Measurements from ENCODE around the gene BCAS4.

The BCAS4 gene

GRCh38 chr20:50820515-50821256, 25.8 kb downstream of the BCAS4 start:
- Histone ChIP-seq H3K4me1 (ENCODE audit: control insufficient read depth, insufficient read depth, low read length) (peaks cover 24% of the 10 kb centered on the region), H3K9me3 (ENCODE audit: control insufficient read depth, low read length) (no peaks in the 10 kb centered on the region), H3K9ac (ENCODE audit: low read length) (no peak overlapping the region), H3K36me3 (ENCODE audit: control insufficient read depth, insufficient read depth, low read length) (no peaks in the 10 kb centered on the region), H3K27me3 (ENCODE audit: control insufficient read depth, insufficient read depth, low read length) (no peaks in the 10 kb centered on the region), H3K4me3 (ENCODE audit: low read length) (no peak overlapping the region)

- Histone ChIP-seq H3K9me3 (ENCODE audit: control insufficient read depth, low read length) (no peaks in the 10 kb centered on the region), H3K4me1 (ENCODE audit: control insufficient read depth, insufficient read depth, low read length) (peaks cover 24% of the 10 kb centered on the region), H3K36me3 (ENCODE audit: control insufficient read depth, insufficient read depth, low read length) (no peaks in the 10 kb centered on the region), H3K27me3 (ENCODE audit: control insufficient read depth, insufficient read depth, low read length) (no peaks in the 10 kb centered on the region), H3K4me3 (ENCODE audit: low read length) (no peak overlapping the region), H3K9ac (ENCODE audit: low read length) (no peak overlapping the region)
Observed at GRCh38 chr20:50821257-50821921, 26.5 kb downstream of the BCAS4 start.

GRCh38 chr20:50821994-50822393, 27.1 kb downstream of the BCAS4 start:
- no peaks in the 10 kb centered on the region for H3K9me3 ChIP-seq (ENCODE audit: control insufficient read depth, low read length)
- H3K27me3 ChIP-seq (ENCODE audit: control insufficient read depth, insufficient read depth, low read length): no peaks in the 10 kb centered on the region
- peaks cover 24% of the 10 kb centered on the region for H3K4me1 ChIP-seq (ENCODE audit: control insufficient read depth, insufficient read depth, low read length)
- H3K4me3 ChIP-seq (ENCODE audit: low read length): no peak overlapping the region
- H3K36me3 ChIP-seq (ENCODE audit: control insufficient read depth, insufficient read depth, low read length): no peaks in the 10 kb centered on the region
- no peak overlapping the region for H3K9ac ChIP-seq (ENCODE audit: low read length)

- no peak overlapping the region for H3K4me3 ChIP-seq (ENCODE audit: low read length)
- no peaks in the 10 kb centered on the region for H3K9me3 ChIP-seq (ENCODE audit: control insufficient read depth, low read length)
- H3K4me1 ChIP-seq (ENCODE audit: control insufficient read depth, insufficient read depth, low read length): peaks cover 18% of the 10 kb centered on the region
- no peak overlapping the region for H3K9ac ChIP-seq (ENCODE audit: low read length)
- H3K36me3 ChIP-seq (ENCODE audit: control insufficient read depth, insufficient read depth, low read length): no peaks in the 10 kb centered on the region
- H3K27me3 ChIP-seq (ENCODE audit: control insufficient read depth, insufficient read depth, low read length): no peaks in the 10 kb centered on the region
Observed at GRCh38 chr20:50823319-50823718, 28.5 kb downstream of the BCAS4 start.

GRCh38 chr20:50824137-50824536, 29.3 kb downstream of the BCAS4 start:
- Histone ChIP-seq H3K9ac (ENCODE audit: low read length) (no peak overlapping the region), H3K4me1 (ENCODE audit: control insufficient read depth, insufficient read depth, low read length) (peaks cover 11% of the 10 kb centered on the region), H3K9me3 (ENCODE audit: control insufficient read depth, low read length) (no peaks in the 10 kb centered on the region), H3K27me3 (ENCODE audit: control insufficient read depth, insufficient read depth, low read length) (no peaks in the 10 kb centered on the region), H3K4me3 (ENCODE audit: low read length) (no peak overlapping the region), H3K36me3 (ENCODE audit: control insufficient read depth, insufficient read depth, low read length) (no peaks in the 10 kb centered on the region)

GRCh38 chr20:50826121-50826520, 31.3 kb downstream of the BCAS4 start:
- no peaks in the 10 kb centered on the region for H3K9me3 ChIP-seq (ENCODE audit: control insufficient read depth, low read length)
- H3K4me1 ChIP-seq (ENCODE audit: control insufficient read depth, insufficient read depth, low read length): peaks cover 11% of the 10 kb centered on the region
- no peaks in the 10 kb centered on the region for H3K27me3 ChIP-seq (ENCODE audit: control insufficient read depth, insufficient read depth, low read length)
- H3K4me3 ChIP-seq (ENCODE audit: low read length): no peak overlapping the region
- no peaks in the 10 kb centered on the region for H3K36me3 ChIP-seq (ENCODE audit: control insufficient read depth, insufficient read depth, low read length)
- no peak overlapping the region for H3K9ac ChIP-seq (ENCODE audit: low read length)

- Histone ChIP-seq H3K36me3 (ENCODE audit: control insufficient read depth, insufficient read depth, low read length) (no peaks in the 10 kb centered on the region), H3K9ac (ENCODE audit: low read length) (no peak overlapping the region), H3K4me3 (ENCODE audit: low read length) (no peak overlapping the region), H3K9me3 (ENCODE audit: control insufficient read depth, low read length) (no peaks in the 10 kb centered on the region), H3K27me3 (ENCODE audit: control insufficient read depth, insufficient read depth, low read length) (no peaks in the 10 kb centered on the region), H3K4me1 (ENCODE audit: control insufficient read depth, insufficient read depth, low read length) (peaks cover 11% of the 10 kb centered on the region)
Observed at GRCh38 chr20:50828363-50829136, 33.7 kb downstream of the BCAS4 start.

GRCh38 chr20:50831622-50832021, 36.8 kb downstream of the BCAS4 start:
- Histone ChIP-seq H3K36me3 (ENCODE audit: control insufficient read depth, insufficient read depth, low read length) (no peaks in the 10 kb centered on the region), H3K4me3 (ENCODE audit: low read length) (no peak overlapping the region), H3K27me3 (ENCODE audit: control insufficient read depth, insufficient read depth, low read length) (no peaks in the 10 kb centered on the region)

GRCh38 chr20:50834599-50835005, 39.7 kb downstream of the BCAS4 start:
- Histone ChIP-seq H3K9ac (ENCODE audit: low read length) (no peak overlapping the region), H3K4me3 (ENCODE audit: low read length) (no peak overlapping the region), H3K27me3 (ENCODE audit: control insufficient read depth, insufficient read depth, low read length) (no peaks in the 10 kb centered on the region), H3K9me3 (ENCODE audit: control insufficient read depth, low read length) (no peaks in the 10 kb centered on the region), H3K4me1 (ENCODE audit: control insufficient read depth, insufficient read depth, low read length) (peaks cover 3% of the 10 kb centered on the region), H3K36me3 (ENCODE audit: control insufficient read depth, insufficient read depth, low read length) (no peaks in the 10 kb centered on the region)

More at GRCh38 chr20:50831622-50832021, 36.8 kb downstream of the BCAS4 start:
- Histone ChIP-seq H3K9ac (ENCODE audit: low read length) (no peak overlapping the region), H3K9me3 (ENCODE audit: control insufficient read depth, low read length) (no peaks in the 10 kb centered on the region), H3K4me1 (ENCODE audit: control insufficient read depth, insufficient read depth, low read length) (no peaks in the 10 kb centered on the region)

- Histone ChIP-seq H3K9me3 (ENCODE audit: control insufficient read depth, low read length) (no peaks in the 10 kb centered on the region), H3K36me3 (ENCODE audit: control insufficient read depth, insufficient read depth, low read length) (no peaks in the 10 kb centered on the region), H3K27me3 (ENCODE audit: control insufficient read depth, insufficient read depth, low read length) (no peaks in the 10 kb centered on the region), H3K9ac (ENCODE audit: low read length) (no peak overlapping the region), H3K4me1 (ENCODE audit: control insufficient read depth, insufficient read depth, low read length) (peaks cover 3% of the 10 kb centered on the region), H3K4me3 (ENCODE audit: low read length) (no peak overlapping the region)
Observed at GRCh38 chr20:50837532-50838321, 42.9 kb downstream of the BCAS4 start.

GRCh38 chr20:50838322-50838625, 43.4 kb downstream of the BCAS4 start:
- Histone ChIP-seq H3K9me3 (ENCODE audit: control insufficient read depth, low read length) (no peaks in the 10 kb centered on the region), H3K36me3 (ENCODE audit: control insufficient read depth, insufficient read depth, low read length) (no peaks in the 10 kb centered on the region), H3K4me1 (ENCODE audit: control insufficient read depth, insufficient read depth, low read length) (peaks cover 3% of the 10 kb centered on the region), H3K4me3 (ENCODE audit: low read length) (no peak overlapping the region), H3K9ac (ENCODE audit: low read length) (no peak overlapping the region), H3K27me3 (ENCODE audit: control insufficient read depth, insufficient read depth, low read length) (no peaks in the 10 kb centered on the region)

Measured in mucosa of stomach (tissue), 1 donor.